H1 (cell line): ENCODE data around the gene KRT23. TPM values are rescaled to one million over a fixed set of nuclear protein-coding genes. Genes with fewer than 3 reads are reported as not detected.

ENCODE experiments used
- CTCF ChIA-PET: fragments of 300-600 bp; sonication (Branson Sonifier 250); formaldehyde crosslinking; loops from one replicate; lab custom pipeline; 2021; ENCODE audit not compliant: partially characterized antibody; lab: Charles Lee
- POLR2A ChIA-PET: fragments of 300-600 bp; sonication (Branson Sonifier 250); formaldehyde crosslinking; loops from one replicate; lab custom pipeline; 2021; ENCODE audit warnings: inconsistent platforms; ENCODE audit not compliant: partially characterized antibody; lab: Charles Lee
- DNase-seq, 2 experiments: peaks; one replicate each; pipeline versions ENCODE4 v3.0.0 to v3.0.0-alpha.2; 2010 to 2022; ENCODE audit warnings: low spot score in 2 of 2, low read depth in 1 of 2, mixed read lengths in 1 of 2
- FAIRE-seq: peaks from 2 replicates; lab custom pipeline; 2011; peaks lifted over from hg19 to GRCh38; lab: Jason Lieb, UNC
- H2AFZ ChIP-seq: 2 replicates; pipeline ENCODE4 v1.8.1; 2012; ENCODE audit warnings: low read length, inconsistent platforms
- H2AK5ac ChIP-seq: 2 replicates; pipeline ENCODE4 v1.6.1; 2013; ENCODE audit warnings: low read depth, low read length
- H2BK120ac ChIP-seq: replicated peaks from 2 replicates; pipeline ENCODE3; 2013; ENCODE audit warnings: low read depth, low read length, inconsistent platforms
- H2BK12ac ChIP-seq: 2 replicates; pipeline ENCODE4 v1.6.1; 2013; ENCODE audit warnings: low read depth, low read length
- H2BK15ac ChIP-seq: 2 replicates; pipeline ENCODE4 v1.6.1; 2013; ENCODE audit warnings: low read length
- H2BK20ac ChIP-seq: 2 replicates; pipeline ENCODE4 v1.6.1; 2013; ENCODE audit warnings: low read length
- H2BK5ac ChIP-seq: 2 replicates; pipeline ENCODE4 v1.6.1; 2013; ENCODE audit warnings: low read depth, low read length
- H3K14ac ChIP-seq: 2 replicates; pipeline ENCODE4 v1.6.1; 2013; ENCODE audit warnings: inconsistent platforms; ENCODE audit not compliant: insufficient read length
- H3K18ac ChIP-seq: 2 replicates; pipeline ENCODE4 v1.6.1; 2013; ENCODE audit warnings: low read length; ENCODE audit errors: extremely low read depth
- H3K23ac ChIP-seq: 2 replicates; pipeline ENCODE4 v1.6.1; 2013; ENCODE audit warnings: inconsistent platforms; ENCODE audit not compliant: insufficient read length
- H3K23me2 ChIP-seq: 2 replicates; pipeline ENCODE4 v1.6.1; 2013; ENCODE audit warnings: low read depth, low read length
- H3K27ac ChIP-seq: 2 replicates; pipeline ENCODE4 v1.6.1; 2011; ENCODE audit warnings: low read depth, low read length, inconsistent platforms
- H3K27me3 ChIP-seq, 4 experiments: replicated peaks in 1 of 4; 1 replicate in 1 of 4; 2 replicates in 3 of 4; pipeline versions ENCODE4 v1.6.1 to v1.8.1; 2011 to 2013; ENCODE audit warnings: low read length in 3 of 4, mild to moderate bottlenecking in 3 of 4, inconsistent platforms in 2 of 4, mixed read lengths in 2 of 4, moderate library complexity in 1 of 4; ENCODE audit not compliant: control insufficient read depth in 3 of 4, insufficient read depth in 3 of 4; ENCODE audit errors: extremely low read depth in 1 of 4
- H3K36me3 ChIP-seq, 4 experiments: 2 replicates each; pipeline versions ENCODE4 v1.6.1 to v1.8.1; 2011 to 2013; ENCODE audit warnings: mild to moderate bottlenecking in 4 of 4, low read length in 3 of 4, moderate library complexity in 2 of 4, control low read depth in 1 of 4, inconsistent platforms in 1 of 4; ENCODE audit not compliant: insufficient read depth in 4 of 4, control insufficient read depth in 2 of 4
- H3K4ac ChIP-seq: replicated peaks from 2 replicates; pipeline ENCODE3; 2013; ENCODE audit warnings: low read length, low read depth, mixed read lengths, inconsistent platforms; ENCODE audit not compliant: insufficient read length
- H3K4me1 ChIP-seq, 4 experiments: replicated peaks in 1 of 4; 1 replicate in 1 of 4; 2 replicates in 3 of 4; pipeline versions ENCODE4 v1.6.1 to v1.8.1; 2011 to 2013; ENCODE audit warnings: low read length in 3 of 4, inconsistent platforms in 2 of 4, mixed read lengths in 1 of 4; ENCODE audit not compliant: insufficient read depth in 4 of 4, control insufficient read depth in 3 of 4
- H3K4me2 ChIP-seq, 2 experiments: 2 replicates each; pipeline versions ENCODE4 v1.6.1 to v1.8.1; 2011 to 2013; ENCODE audit warnings: low read depth in 2 of 2, low read length in 2 of 2, control low read depth in 1 of 2, inconsistent platforms in 1 of 2, mild to moderate bottlenecking in 1 of 2; ENCODE audit not compliant: insufficient read depth in 1 of 2
- H3K4me3 ChIP-seq, 4 experiments: fragments of 200-600, 300-600 bp in 1 of 4; sonication (generic), shearing (Covaris generic), sonication (Bioruptor Twin) in 1 of 4; 2 replicates each; pipeline versions ENCODE4 v1.5.1 to v1.8.1; 2011 to 2016; ENCODE audit warnings: low read length in 4 of 4, low read depth in 3 of 4, control low read depth in 2 of 4, inconsistent platforms in 2 of 4, mild to moderate bottlenecking in 2 of 4, mixed read lengths in 1 of 4, moderate library complexity in 1 of 4; ENCODE audit not compliant: insufficient read depth in 2 of 4; ENCODE audit errors: extremely low read depth in 1 of 4
- H3K56ac ChIP-seq: replicated peaks from 2 replicates; pipeline ENCODE3; 2013; ENCODE audit warnings: low read depth, mild to moderate bottlenecking, mixed read lengths, low read length, inconsistent platforms; ENCODE audit not compliant: insufficient read length
- H3K79me1 ChIP-seq: 2 replicates; pipeline ENCODE4 v1.6.1; 2013; ENCODE audit warnings: low read depth, low read length, control low read depth
- H3K79me2 ChIP-seq, 2 experiments: 2 replicates each; pipeline versions ENCODE4 v1.6.1 to v1.8.1; 2012 to 2013; ENCODE audit warnings: low read length in 2 of 2, mild to moderate bottlenecking in 2 of 2, inconsistent platforms in 1 of 2; ENCODE audit not compliant: insufficient read depth in 2 of 2, control insufficient read depth in 1 of 2
- H3K9ac ChIP-seq, 4 experiments: replicated peaks in 1 of 4; 1 replicate in 1 of 4; 2 replicates in 3 of 4; pipeline versions ENCODE4 v1.6.1 to v1.8.1; 2011 to 2013; ENCODE audit warnings: low read depth in 3 of 4, low read length in 3 of 4, control low read depth in 2 of 4, mild to moderate bottlenecking in 2 of 4, moderate library complexity in 2 of 4, inconsistent platforms in 1 of 4; ENCODE audit errors: extremely low read depth in 1 of 4
- H3K9me3 ChIP-seq, 2 experiments: 2 replicates each; pipeline versions ENCODE4 v1.6.1 to v1.8.1; 2012 to 2013; ENCODE audit warnings: mild to moderate bottlenecking in 2 of 2, moderate library complexity in 2 of 2, control low read depth in 1 of 2, inconsistent platforms in 1 of 2, low read depth in 1 of 2, low read length in 1 of 2, mixed read lengths in 1 of 2; ENCODE audit not compliant: insufficient read depth in 2 of 2
- H4K20me1 ChIP-seq, 2 experiments: replicated peaks in 1 of 2; 2 replicates each; pipeline versions ENCODE3 to v1.8.1; 2011 to 2013; ENCODE audit warnings: inconsistent platforms in 2 of 2, low read length in 2 of 2, mild to moderate bottlenecking in 1 of 2; ENCODE audit not compliant: insufficient read depth in 2 of 2, control insufficient read depth in 1 of 2
- H4K5ac ChIP-seq: 2 replicates; pipeline ENCODE4 v1.6.1; 2013; ENCODE audit warnings: low read length, low read depth, mixed read lengths, inconsistent platforms; ENCODE audit not compliant: insufficient read length
- H4K8ac ChIP-seq: 2 replicates; pipeline ENCODE4 v1.8.0; 2013; ENCODE audit warnings: mild to moderate bottlenecking, moderate library complexity, low read length, inconsistent platforms; ENCODE audit not compliant: insufficient read depth; ENCODE audit errors: extremely low read depth
- H4K91ac ChIP-seq: replicated peaks from 2 replicates; pipeline ENCODE3; 2013; ENCODE audit warnings: low read length, mixed read lengths, inconsistent platforms; ENCODE audit not compliant: insufficient read length
- ASH2L ChIP-seq: fragments of 200-600, 300-600 bp; sonication (generic); IDR thresholded peaks from one replicate; pipeline ENCODE4 v1.7.1; 2017; ENCODE audit warnings: low read length
- BACH1 ChIP-seq: IDR thresholded peaks from 2 replicates; pipeline ENCODE4 v1.6.1; 2012; ENCODE audit warnings: low read length, improper control_type of control experiment
- CREB1 ChIP-seq: IDR thresholded peaks from 2 replicates; pipeline ENCODE4 v1.6.1; 2012; ENCODE audit warnings: inconsistent platforms
- EZH2 ChIP-seq: fragments of 200-600 bp; sonication (generic); IDR thresholded peaks from 2 replicates; pipeline ENCODE4 v1.7.1; 2012; ENCODE audit warnings: low read depth, mild to moderate bottlenecking, moderate library complexity, low read length, inconsistent platforms; ENCODE audit not compliant: severe bottlenecking
- GTF2F1 ChIP-seq: IDR thresholded peaks from 2 replicates; pipeline ENCODE4 v1.6.1; 2012; ENCODE audit warnings: low read depth, low read length, improper control_type of control experiment, borderline replicate concordance
- PHF8 ChIP-seq: fragments of 200-600 bp; sonication (generic); conservative IDR thresholded peaks from 2 replicates; pipeline ENCODE4 v1.7.1; 2012; ENCODE audit warnings: low read depth, mild to moderate bottlenecking, inconsistent platforms, low read length, moderate library complexity
- POLR2A ChIP-seq, 2 experiments: IDR thresholded peaks; 1 replicate in 1 of 2; 2 replicates in 1 of 2; pipeline ENCODE4 v1.6.1; 2011; ENCODE audit warnings: low read depth in 2 of 2, low read length in 2 of 2, mild to moderate bottlenecking in 2 of 2; ENCODE audit errors: control extremely low read depth in 1 of 2
- RFX5 ChIP-seq: IDR thresholded peaks from 2 replicates; pipeline ENCODE4 v1.6.1; 2011; ENCODE audit warnings: low read depth, low read length, improper control_type of control experiment, borderline replicate concordance
- TAF1 ChIP-seq: IDR thresholded peaks from 2 replicates; pipeline ENCODE4 v1.6.1; 2011; ENCODE audit warnings: mild to moderate bottlenecking, low read depth, low read length
- TBP ChIP-seq: IDR thresholded peaks from 2 replicates; pipeline ENCODE4 v1.6.1; 2011; ENCODE audit warnings: low read depth, low read length, improper control_type of control experiment
- TEAD4 ChIP-seq: IDR thresholded peaks from 2 replicates; pipeline ENCODE4 v1.6.1; 2012; ENCODE audit warnings: low read depth, low read length, inconsistent platforms, mixed read lengths
- YY1 ChIP-seq: IDR thresholded peaks from 2 replicates; pipeline ENCODE4 v1.6.1; 2011; ENCODE audit warnings: low read depth, mild to moderate bottlenecking, low read length
- WGBS, 2 experiments: shearing (Covaris generic) in 1 of 2; methylation state at CpG; one replicate each; pipeline versions ENCODE4 v1.1.6 to v1.1.7; 2013 to 2015; ENCODE audit warnings: low lambda C conversion rate in 2 of 2, mixed read lengths in 2 of 2, inconsistent platforms in 1 of 2, low coverage in 1 of 2, missing lambda C conversion rate in 1 of 2; ENCODE audit not compliant: insufficient replicate concordance in 2 of 2, insufficient coverage in 1 of 2, insufficient read length in 1 of 2; ENCODE audit errors: extremely low coverage in 1 of 2, missing lambda C conversion rate in 1 of 2; 5-methylcytosine and 5-hydroxymethylcytosine counted together
- polyA plus RNA-seq, 7 experiments: library from polyadenylated mRNA; depleted of rRNA in 3 of 7; stranded (reverse) in 5 of 7; unstranded in 2 of 7; fragments of >200 nt in 5 of 7; fragments of 200-250 nt in 2 of 7; gene quantifications; 1 replicate in 5 of 7; 2 replicates in 1 of 7; 4 replicates in 1 of 7; pipeline versions ENCODE4 v1.2.1 to v1.2.3, GENCODE V29; 2011 to 2013; ENCODE audit warnings: missing spikeins in 2 of 7, mixed read lengths in 2 of 7
- total RNA-seq: library from RNA; stranded (reverse); fragmentation: NEBNext Ultra II Directional; extraction: Animal tissue kit (Norgen Biotek cat#: 25700); gene quantifications from 2 replicates; pipeline ENCODE4 v1.2.1, GENCODE V29; 2021
- TF ChIP-seq, protein P1 (sequence below): IDR thresholded peaks from 2 replicates; pipeline ENCODE4 v1.6.1; 2012; ENCODE audit warnings: inconsistent platforms

KRT23 gene
- total and polyA plus RNA-seq, 2 of the 8 experiments (the other 6 are each of a cell fraction or from before 2014, with no cell fraction given) = not detected

DNA sequence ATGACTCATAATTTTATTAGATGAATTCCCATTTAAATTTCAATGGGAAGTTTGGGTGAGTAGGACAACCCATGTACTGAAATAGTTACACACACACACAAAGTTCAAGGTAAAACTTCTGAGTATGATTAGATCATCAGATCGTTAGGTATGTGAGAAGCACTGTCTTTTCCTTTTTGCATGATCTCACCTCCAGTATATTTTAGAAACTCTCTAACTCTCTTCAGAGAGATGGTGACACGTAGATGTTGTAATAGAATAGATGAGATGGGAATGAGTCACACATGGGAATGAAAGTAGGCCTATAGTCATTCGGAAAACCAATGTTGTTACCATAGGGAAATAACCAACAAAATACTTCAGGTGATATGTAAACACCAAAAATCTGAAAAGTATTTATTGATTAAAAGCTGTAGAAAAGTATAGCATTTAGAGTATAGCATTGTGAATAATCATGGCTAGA lies 22.2 kb downstream of the KRT23 start:
- no peaks in the 10 kb centered on the region for H3K4me1 ChIP-seq
- CTCF ChIA-PET = interaction anchor here (1.1 to 5.6 kb wide), 4 partner anchors 64 to 752 kb away, joined by 3 to 28 read pairs (median 4); no protein-coding TSS in a partner anchor
- H3K4me2 ChIP-seq = no peak overlapping the region
- 90% methylated on average over 3 of the region's 3 CpGs; no CpG with 5 or more reads in 1 of the 2 experiments for WGBS, 2 experiments
- no peak overlapping the region for H4K91ac ChIP-seq
- no peak for FAIRE-seq
- H3K23ac ChIP-seq = no peak overlapping the region
- H3K9me3 ChIP-seq = no peaks in the 10 kb centered on the region
- no peak overlapping the region for H2BK20ac ChIP-seq
- no peak overlapping the region for H3K9ac ChIP-seq
- H3K27ac ChIP-seq = no peak overlapping the region
- no peak for DNase-seq
- no peaks in the 10 kb centered on the region for H3K79me1 ChIP-seq
- no peaks in the 10 kb centered on the region for H4K20me1 ChIP-seq
- no peak overlapping the region for H3K4ac ChIP-seq
- no peak overlapping the region for H3K56ac ChIP-seq
- H2BK120ac ChIP-seq = no peak overlapping the region
- H3K4me3 ChIP-seq = no peak overlapping the region
- H3K14ac ChIP-seq = no peak overlapping the region
- H2AK5ac ChIP-seq = no peak overlapping the region
- no peak overlapping the region for H4K5ac ChIP-seq
- H3K79me2 ChIP-seq = no peaks in the 10 kb centered on the region
- H3K23me2 ChIP-seq = no peaks in the 10 kb centered on the region
- H3K18ac ChIP-seq = no peak overlapping the region
- POLR2A ChIA-PET = no interaction called here
- no peak overlapping the region for H2AFZ ChIP-seq
- H2BK15ac ChIP-seq = no peak overlapping the region
- no peak overlapping the region for H2BK5ac ChIP-seq
- H3K36me3 ChIP-seq = no peaks in the 10 kb centered on the region
- no peaks in the 10 kb centered on the region for H3K27me3 ChIP-seq
- no peak overlapping the region for H4K8ac ChIP-seq
- TF ChIP-seq BACH1 = no peak
- TF ChIP-seq, protein P1, sequence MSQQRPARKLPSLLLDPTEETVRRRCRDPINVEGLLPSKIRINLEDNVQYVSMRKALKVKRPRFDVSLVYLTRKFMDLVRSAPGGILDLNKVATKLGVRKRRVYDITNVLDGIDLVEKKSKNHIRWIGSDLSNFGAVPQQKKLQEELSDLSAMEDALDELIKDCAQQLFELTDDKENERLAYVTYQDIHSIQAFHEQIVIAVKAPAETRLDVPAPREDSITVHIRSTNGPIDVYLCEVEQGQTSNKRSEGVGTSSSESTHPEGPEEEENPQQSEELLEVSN = no peak
- TF ChIP-seq GTF2F1 = no peak
- no peak for TF ChIP-seq ASH2L
- TF ChIP-seq RFX5 = no peak
- no peak for TF ChIP-seq POLR2A (IDR thresholded peaks at IDR 0.05; ENCODE audit: control extremely low read depth in 1 of 2, low read depth in 2 of 2, low read length in 2 of 2)
- no peak for TF ChIP-seq PHF8
- no peak for TF ChIP-seq TEAD4
- no peak for TF ChIP-seq EZH2
- no peak for TF ChIP-seq TBP
- no peak for TF ChIP-seq YY1
- no peak for TF ChIP-seq TAF1
- no peak for TF ChIP-seq CREB1
- H2BK12ac ChIP-seq = no peak overlapping the region
